HUDEP-2 (cell line): ENCODE data around the gene ITM2C.
A peak's percentile ranks its signal among the peaks of the same experiment; 100 is the strongest.

Experiments used
- DNase-seq, 76 experiments: peaks; one replicate each; lab custom pipeline; 2025; ENCODE audit not compliant: unreplicated experiment in 76 of 76; lab: John Stamatoyannopoulos, UW

ITM2C gene

GRCh38 chr2:230849633-230850357 lies 14.9 kb upstream of the ITM2C start:
- DNase-seq: peak in 43 of 76 experiments; percentile 1 to 43 (median 18)

- no peak for DNase-seq
These were observed 14.4 kb upstream of the ITM2C start for GRCh38 chr2:230850358-230850658.

DNA sequence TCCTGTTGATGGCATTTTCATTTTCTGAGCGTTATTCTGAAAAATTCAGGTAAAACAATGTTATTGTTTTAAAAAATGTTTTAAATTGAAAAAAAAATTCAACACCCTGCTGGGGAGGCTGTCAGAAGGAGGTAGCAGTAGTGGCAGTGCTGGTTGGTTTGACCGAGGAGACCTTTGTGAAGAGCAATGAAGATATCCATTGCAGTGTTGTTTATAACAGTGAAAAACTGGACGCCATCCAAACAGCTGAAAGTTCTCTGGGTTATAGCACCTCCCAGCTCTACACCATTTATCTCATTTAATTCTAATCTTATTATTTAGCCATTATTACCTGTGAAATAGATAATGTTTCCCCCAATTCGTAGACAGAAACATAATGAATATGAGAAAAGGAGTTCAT lies 12.6 kb upstream of the ITM2C start:
- DNase-seq: no peak

DNA sequence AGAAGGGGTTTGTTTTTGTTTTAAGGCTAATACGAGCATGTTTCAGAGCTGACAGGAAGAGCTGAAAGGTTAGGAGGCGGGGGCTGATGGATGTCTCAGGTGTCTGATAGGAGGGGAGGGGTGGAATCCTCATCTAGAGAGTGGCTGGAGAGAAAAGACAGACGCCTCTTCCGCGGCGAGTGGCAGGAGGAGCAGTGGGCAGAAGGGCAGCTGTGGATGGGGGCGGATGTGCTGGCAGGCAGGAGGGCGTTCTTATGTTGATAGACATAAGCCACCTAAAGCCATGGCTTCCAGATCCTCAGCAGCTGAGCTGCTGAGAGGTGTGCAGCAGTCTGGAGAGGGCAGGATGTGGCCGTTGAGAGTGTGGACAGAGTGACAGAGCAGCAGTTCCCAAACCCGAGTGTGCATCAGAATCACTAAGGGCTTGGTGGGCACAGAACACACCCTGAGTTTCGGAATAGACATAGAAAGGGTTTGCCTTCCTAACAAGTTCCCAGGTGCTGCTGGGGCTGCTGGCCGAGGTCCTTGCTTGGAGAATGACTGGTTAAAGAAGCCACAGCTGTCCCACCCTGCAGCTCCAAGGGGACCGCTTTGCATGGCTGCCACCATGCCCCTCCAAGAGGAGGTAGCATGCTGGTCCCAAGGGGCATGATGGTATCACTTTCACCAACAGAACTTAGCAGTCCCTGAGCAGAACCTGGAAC lies 3.0 kb upstream of the ITM2C start:
- DNase-seq: no peak

GRCh38 chr2:230862292-230862691 lies 2.5 kb upstream of the ITM2C start:
- DNase-seq: no peak

DNA sequence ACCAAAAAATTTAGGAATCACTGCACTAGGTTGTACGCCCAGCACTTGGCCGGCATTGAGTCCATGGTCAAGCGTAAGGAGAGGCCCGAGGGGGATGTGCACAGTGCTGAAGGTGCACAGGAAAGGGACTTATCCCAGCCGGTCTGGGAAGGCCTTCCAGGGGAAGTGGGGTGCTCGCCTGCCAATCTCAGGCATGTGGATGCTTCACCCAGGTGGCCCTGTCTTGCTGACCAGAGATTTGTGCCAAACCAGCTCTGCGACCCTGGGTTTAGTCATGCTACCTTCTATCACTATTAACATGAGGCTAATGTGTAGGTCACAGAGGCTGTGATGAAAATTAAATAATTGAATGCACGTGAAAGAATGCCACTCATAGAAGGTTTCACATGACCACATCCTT lies 1.7 kb upstream of the ITM2C start:
- peak in 1 of 76 experiments; percentile 1 for DNase-seq

DNA sequence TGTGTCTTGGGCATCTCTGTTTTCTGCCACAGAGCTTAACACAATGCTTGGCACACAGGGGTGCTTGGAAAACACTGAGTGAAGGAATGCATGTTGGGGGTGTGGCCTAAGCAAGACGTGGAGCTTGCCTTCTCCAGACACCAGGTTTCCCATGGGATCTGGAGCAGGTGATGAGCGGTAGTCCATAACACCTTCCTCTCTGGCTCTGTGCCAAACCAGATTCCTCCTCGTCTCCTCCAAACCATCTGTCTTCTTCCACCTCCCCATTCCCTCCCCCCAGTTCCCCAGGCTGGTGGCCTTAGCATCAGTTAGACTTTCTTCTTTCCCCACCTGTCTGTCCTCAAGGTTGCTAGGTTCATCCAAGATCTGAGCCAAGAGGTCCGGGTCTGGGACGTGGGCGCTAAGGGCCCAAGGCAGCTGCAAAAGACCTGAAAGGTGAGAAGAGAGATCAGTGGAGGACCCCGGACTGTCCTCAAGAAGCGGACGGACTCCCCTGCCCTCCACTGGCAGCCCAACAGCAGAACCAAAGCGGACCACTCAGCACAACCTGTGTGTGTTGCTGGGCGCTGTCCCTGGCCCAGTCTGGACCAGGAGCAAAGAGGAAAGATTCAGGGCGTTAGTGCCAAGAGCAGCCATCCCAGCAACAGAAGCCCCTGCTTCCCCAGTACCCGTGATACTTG lies 1.2 kb upstream of the ITM2C start:
- no peak for DNase-seq

- DNase-seq: no peak
These were observed 579 bp upstream of the ITM2C start for GRCh38 chr2:230864122-230864604.

DNA sequence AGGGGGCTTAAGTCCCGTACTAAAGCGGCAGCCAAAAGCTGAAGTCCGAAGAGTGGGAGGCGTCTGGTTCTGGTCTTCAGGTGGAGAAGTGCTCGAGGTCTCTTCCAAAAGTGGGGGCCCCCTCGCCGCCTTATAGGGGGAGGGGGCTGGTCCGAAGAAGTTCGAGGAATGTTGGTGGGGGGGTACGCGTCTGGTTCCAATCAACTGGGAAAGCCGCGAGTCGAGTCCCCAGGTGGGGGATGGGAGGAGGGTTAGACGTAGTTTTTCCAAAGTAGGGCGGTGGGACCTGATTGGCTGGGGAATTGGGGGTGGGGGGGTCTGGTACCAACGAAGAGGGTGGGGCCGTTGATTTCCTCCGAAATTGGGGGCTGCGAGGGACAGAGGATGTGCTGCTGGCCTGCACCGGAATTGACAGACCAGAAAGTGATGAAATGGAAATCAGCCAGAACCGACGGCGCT lies 594 bp downstream of the ITM2C start:
- DNase-seq: no peak

- DNase-seq: no peak
These were observed 1.3 kb downstream of the ITM2C start for GRCh38 chr2:230865766-230866755.

GRCh38 chr2:230866756-230867523 lies 2.2 kb downstream of the ITM2C start:
- DNase-seq: peak in 48 of 76 experiments; percentile 1 to 66 (median 18)

GRCh38 chr2:230868161-230868946 lies 3.6 kb downstream of the ITM2C start:
- no peak for DNase-seq

GRCh38 chr2:230868947-230869913 lies 4.5 kb downstream of the ITM2C start:
- no peak for DNase-seq

DNA sequence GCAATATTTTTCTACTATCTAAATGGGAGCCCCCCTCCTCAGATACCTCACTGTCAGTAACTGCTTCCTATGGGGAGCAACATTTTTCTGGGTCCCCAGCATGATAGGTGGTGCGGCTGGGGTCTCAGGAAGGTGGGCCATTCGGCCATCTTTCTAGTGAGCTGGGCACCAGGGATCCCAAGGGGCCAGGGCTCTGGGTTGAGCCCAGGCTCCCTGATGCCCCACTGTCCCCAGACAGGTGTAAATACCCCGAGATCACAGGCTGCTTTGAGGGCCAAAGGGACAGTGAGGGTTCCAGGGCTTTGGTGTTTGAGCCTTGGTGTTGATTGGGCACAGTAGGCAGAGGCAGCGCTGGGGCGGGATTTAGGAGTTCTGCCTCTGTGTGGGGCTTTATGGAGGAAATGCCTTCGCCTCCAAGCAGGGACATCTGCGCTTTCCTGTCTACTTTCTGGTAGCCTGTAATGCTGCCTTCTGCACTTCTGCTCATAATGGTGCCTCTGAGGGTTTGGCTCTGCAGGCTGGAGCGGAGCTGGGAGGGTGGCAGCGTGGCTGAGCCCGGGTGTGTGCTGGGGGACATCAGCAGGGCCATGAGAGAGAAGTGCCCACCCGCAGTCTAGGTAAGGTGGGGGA lies 5.3 kb downstream of the ITM2C start:
- DNase-seq: no peak

DNA sequence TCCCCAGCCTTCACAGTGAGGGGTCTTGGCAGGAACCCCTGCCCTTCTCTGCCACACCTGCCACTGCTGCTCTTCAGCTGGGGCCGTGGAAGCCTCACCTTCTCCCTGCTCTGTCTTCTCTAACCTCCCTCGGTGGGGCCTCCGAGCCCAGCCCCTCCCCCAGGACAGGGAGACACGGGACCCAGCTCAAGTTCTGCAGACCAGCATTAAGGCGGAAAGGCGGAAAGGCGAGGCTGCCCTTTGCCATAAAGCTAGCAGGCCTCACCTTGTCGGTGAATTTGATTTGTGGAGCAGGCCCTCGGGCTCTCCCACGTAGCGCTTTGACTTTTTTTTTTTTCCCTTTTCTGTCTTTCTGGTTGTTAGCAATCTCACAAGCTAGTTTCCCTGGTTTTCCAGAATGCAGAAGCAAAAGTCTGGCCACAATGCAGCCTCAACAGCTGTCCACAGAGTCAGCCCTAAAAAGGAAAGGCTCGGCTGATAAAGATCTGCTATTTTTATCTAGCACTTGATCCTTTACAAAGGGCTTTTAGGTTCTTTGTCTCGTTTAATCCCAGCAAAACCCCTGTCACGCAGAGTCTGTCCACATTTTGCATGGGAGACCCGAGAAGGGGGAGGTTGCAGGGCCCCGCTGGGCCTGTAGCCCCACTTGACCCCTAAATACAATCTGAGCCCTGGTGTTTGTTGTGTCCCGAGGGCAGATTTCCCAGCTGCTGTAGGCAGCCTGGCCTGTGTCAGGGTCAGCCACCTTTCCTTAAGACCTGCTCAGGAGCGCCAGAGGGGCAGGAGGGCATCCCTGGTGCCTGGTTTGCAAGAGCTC lies 6.0 kb downstream of the ITM2C start:
- DNase-seq: no peak

DNA sequence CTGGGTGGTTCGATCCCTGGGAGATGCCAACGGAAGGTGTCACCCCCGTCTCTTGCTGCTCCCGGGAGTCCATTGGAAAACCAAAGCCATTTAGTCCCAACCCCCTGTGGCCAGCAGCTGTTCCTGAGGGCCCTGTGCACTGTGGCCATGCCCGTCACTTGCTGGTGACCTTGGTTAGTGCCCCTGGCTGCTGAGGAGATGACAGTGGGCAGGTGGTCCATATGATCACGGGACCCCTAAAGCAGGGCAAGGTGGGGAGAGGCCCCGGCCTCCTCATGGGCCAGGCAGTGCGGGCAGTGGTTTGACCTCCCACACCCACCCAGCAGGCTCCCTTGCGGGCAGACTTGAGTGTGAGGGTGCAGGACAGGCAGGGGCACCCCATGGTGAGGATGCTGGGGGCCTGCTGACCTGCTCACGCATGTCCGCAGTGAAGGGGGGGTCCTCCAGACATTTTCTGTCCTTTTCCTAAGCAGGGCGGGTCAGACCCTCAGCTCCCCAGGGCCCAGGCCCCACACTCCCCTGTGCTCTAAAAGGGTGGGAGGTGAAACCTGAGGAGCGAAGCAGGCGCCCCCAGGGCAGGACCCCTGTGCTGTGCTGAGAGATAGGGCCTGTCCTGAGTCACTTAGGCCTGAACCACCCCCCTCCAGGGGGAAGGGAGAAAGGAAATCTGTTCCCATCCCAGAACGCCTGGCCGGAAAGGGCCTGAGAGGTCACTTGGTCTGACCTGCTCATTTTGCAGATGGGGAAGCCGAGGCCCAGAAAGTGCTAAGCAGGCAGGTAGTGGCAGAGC lies 6.8 kb downstream of the ITM2C start:
- no peak for DNase-seq
